H1 (cell line): ENCODE measurements around the gene SSTR5. TPM values are rescaled to one million over a fixed set of nuclear protein-coding genes. Genes with fewer than 3 reads are reported as not detected.

Experiments
- CEBPB ChIP-seq: IDR thresholded peaks from 2 replicates; pipeline ENCODE4 v1.6.1; 2012; ENCODE audit warnings: low read depth, low read length
- CHD1 ChIP-seq: IDR thresholded peaks from 2 replicates; pipeline ENCODE4 v1.6.1; 2012; ENCODE audit warnings: low read depth, low read length, improper control_type of control experiment
- EGR1 ChIP-seq: IDR thresholded peaks from 2 replicates; pipeline ENCODE4 v1.6.1; 2011; ENCODE audit warnings: low read depth, low read length, borderline replicate concordance
- HDAC6 ChIP-seq: IDR thresholded peaks from one replicate; pipeline ENCODE4 v1.7.1; 2012; ENCODE audit warnings: low read depth, mild to moderate bottlenecking, inconsistent platforms, low read length, moderate library complexity
- NRF1 ChIP-seq: IDR thresholded peaks from 2 replicates; pipeline ENCODE4 v1.6.1; 2011; ENCODE audit warnings: mild to moderate bottlenecking, low read depth, low read length, improper control_type of control experiment
- POLR2A ChIP-seq, 2 experiments: IDR thresholded peaks; 1 replicate in 1 of 2; 2 replicates in 1 of 2; pipeline ENCODE4 v1.6.1; 2011; ENCODE audit warnings: low read depth in 2 of 2, low read length in 2 of 2, mild to moderate bottlenecking in 2 of 2; ENCODE audit errors: control extremely low read depth in 1 of 2
- RFX5 ChIP-seq: IDR thresholded peaks from 2 replicates; pipeline ENCODE4 v1.6.1; 2011; ENCODE audit warnings: low read depth, low read length, improper control_type of control experiment, borderline replicate concordance
- SIRT6 ChIP-seq: IDR thresholded peaks from one replicate; pipeline ENCODE4 v1.7.1; 2012; ENCODE audit warnings: low read length, inconsistent platforms
- TAF7 ChIP-seq: optimal IDR thresholded peaks from 2 replicates; pipeline ENCODE3; 2011; ENCODE audit warnings: low read depth, mild to moderate bottlenecking, inconsistent platforms, low read length, moderate library complexity, borderline replicate concordance
- polyA plus RNA-seq, 7 experiments: library from polyadenylated mRNA; depleted of rRNA in 3 of 7; stranded (reverse) in 5 of 7; unstranded in 2 of 7; fragments of >200 nt in 5 of 7; fragments of 200-250 nt in 2 of 7; gene quantifications; 1 replicate in 5 of 7; 2 replicates in 1 of 7; 4 replicates in 1 of 7; pipeline versions ENCODE4 v1.2.1 to v1.2.3, GENCODE V29; 2011 to 2013; ENCODE audit warnings: missing spikeins in 2 of 7, mixed read lengths in 2 of 7
- total RNA-seq: library from RNA; stranded (reverse); fragmentation: NEBNext Ultra II Directional; extraction: Animal tissue kit (Norgen Biotek cat#: 25700); gene quantifications from 2 replicates; pipeline ENCODE4 v1.2.1, GENCODE V29; 2021

The SSTR5 gene
- total and polyA plus RNA-seq, 2 of the 8 experiments (the other 6 are each of a cell fraction or from before 2014, with no cell fraction given) = 0.56 to 0.60 TPM

GRCh38 chr16:1130382-1130781, 57.8 kb downstream of the SSTR5 start (continued):
- TF ChIP-seq RFX5 = no peak
- no peak for TF ChIP-seq CEBPB
- no peak for TF ChIP-seq HDAC6
- TF ChIP-seq POLR2A (IDR thresholded peaks at IDR 0.05; ENCODE audit: control extremely low read depth in 1 of 2, low read depth in 2 of 2, low read length in 2 of 2) = no peak
- TF ChIP-seq TAF7 = no peak
- TF ChIP-seq SIRT6 = no peak
- no peak for TF ChIP-seq CHD1
- TF ChIP-seq EGR1 = no peak
- TF ChIP-seq NRF1 = no peak

Other genes with a start within 250 kb of the SSTR5 start
- 3.5 and 5.1 TPM in 2 replicates for gene LMF1, start 101.8 kb upstream of the SSTR5 start, total RNA-seq
- 9.0 and 9.1 TPM in 2 replicates for gene LMF1, start 101.8 kb upstream of the SSTR5 start, polyA plus RNA-seq (2011; rRNA removed)
- gene SOX8, start 91.0 kb upstream of the SSTR5 start, total RNA-seq = 5.7 and 6.4 TPM in 2 replicates
- gene SOX8, start 91.0 kb upstream of the SSTR5 start, polyA plus RNA-seq (2011; rRNA removed) = 2.2 and 4.5 TPM in 2 replicates
- gene C1QTNF8, start 23.5 kb downstream of the SSTR5 start, total RNA-seq = not detected in 2 replicates
- gene C1QTNF8, start 23.5 kb downstream of the SSTR5 start, polyA plus RNA-seq (2011; rRNA removed) = not detected in 2 replicates
- 27.2 and 28.7 TPM in 2 replicates for gene CACNA1H, start 80.4 kb downstream of the SSTR5 start, total RNA-seq
- gene CACNA1H, start 80.4 kb downstream of the SSTR5 start, polyA plus RNA-seq (2011; rRNA removed) = 14.0 and 27.4 TPM in 2 replicates
- not detected in 2 replicates for gene TPSG1, start 152.5 kb downstream of the SSTR5 start, total RNA-seq
- gene TPSG1, start 152.5 kb downstream of the SSTR5 start, polyA plus RNA-seq (2011; rRNA removed) = not detected in 2 replicates
- gene TPSB2, start 157.4 kb downstream of the SSTR5 start, total RNA-seq = not detected in 2 replicates
- 0.08 TPM in 1 of 2 replicates, not detected in the other for gene TPSB2, start 157.4 kb downstream of the SSTR5 start, polyA plus RNA-seq (2011; rRNA removed)
- not detected in 2 replicates for gene TPSAB1, start 168.0 kb downstream of the SSTR5 start, total RNA-seq
- 0.09 TPM in 2 replicates for gene TPSAB1, start 168.0 kb downstream of the SSTR5 start, polyA plus RNA-seq (2011; rRNA removed)
- gene TPSD1, start 183.3 kb downstream of the SSTR5 start, total RNA-seq = not detected in 2 replicates
- 0.26 and 0.61 TPM in 2 replicates for gene TPSD1, start 183.3 kb downstream of the SSTR5 start, polyA plus RNA-seq (2011; rRNA removed)
- gene UBE2I, start 236.9 kb downstream of the SSTR5 start, total RNA-seq = 268 and 272 TPM in 2 replicates
- gene UBE2I, start 236.9 kb downstream of the SSTR5 start, polyA plus RNA-seq (2011; rRNA removed) = 148 and 162 TPM in 2 replicates